Tibial nerve (tissue), 4 donors: ENCODE measurements around the gene OFD1. TPM values are rescaled to one million over a fixed set of nuclear protein-coding genes. Genes with fewer than 3 reads are reported as not detected.

ENCODE experiments used
- DNase-seq, 2 donors: peaks; one replicate each; pipeline ENCODE4 v3.0.0-alpha.2; 2019; ENCODE audit warnings: low spot score in 2 of 2
- H3K27ac ChIP-seq, 4 donors: fragments of 200-600 bp; sonication (generic) in 3 of 4; one replicate each; pipeline ENCODE4 v1.5.1; 2017 to 2019; ENCODE audit warnings: mild to moderate bottlenecking in 1 of 4
- H3K27me3 ChIP-seq, 2 donors: fragments of 200-600 bp; sonication (generic) in 1 of 2; one replicate each; pipeline versions ENCODE4 v1.5.1 to v1.6.0; 2017 to 2019
- H3K36me3 ChIP-seq, 3 donors: fragments of 200-600 bp; sonication (generic); one replicate each; pipeline ENCODE4 v1.5.1; 2018 to 2019
- H3K4me1 ChIP-seq, 4 donors: fragments of 200-600 bp; sonication (generic) in 3 of 4; one replicate each; pipeline ENCODE4 v1.5.1; 2017 to 2019
- H3K4me3 ChIP-seq, 4 donors: fragments of 200-600 bp; sonication (generic) in 3 of 4; one replicate each; pipeline ENCODE4 v1.5.1; 2017 to 2019; ENCODE audit warnings: mild to moderate bottlenecking in 1 of 4, moderate library complexity in 1 of 4
- H3K9me3 ChIP-seq, 4 donors: fragments of 200-600 bp; sonication (generic) in 3 of 4; one replicate each; pipeline ENCODE4 v1.5.1; 2017 to 2019
- EP300 ChIP-seq, 2 donors: sonication (generic); formaldehyde crosslinking; IDR thresholded peaks; one replicate each; pipeline ENCODE4 v1.6.1; 2017; ENCODE audit warnings: antibody characterized with exemption in 2 of 2, mild to moderate bottlenecking in 1 of 2
- POLR2A ChIP-seq, 2 donors: fragments of 450-650 bp; IDR thresholded peaks; one replicate each; pipeline ENCODE4 v1.6.1; 2017; ENCODE audit warnings: antibody characterized with exemption in 2 of 2, mild to moderate bottlenecking in 2 of 2, moderate library complexity in 2 of 2
- WGBS, 2 donors: methylation state at CpG; one replicate each; pipeline ENCODE4 v1.1.5; 2018; 5-methylcytosine and 5-hydroxymethylcytosine counted together
- total RNA-seq, 4 donors: library from RNA; depleted of rRNA; stranded (reverse); fragments of >200 nt; gene quantifications; one replicate each; pipeline ENCODE4 v1.1.0, GENCODE V29; 2016
- TF ChIP-seq, protein P1 (sequence below), 5 experiments: fragments of 200-600 bp in 3 of 5; fragments of 450-650 bp in 2 of 5; sonication (generic) in 3 of 5; IDR thresholded peaks; one replicate each; pipeline ENCODE4 v1.5.1; 2016 to 2019; ENCODE audit warnings: antibody characterized with exemption in 5 of 5, mild to moderate bottlenecking in 3 of 5, moderate library complexity in 2 of 5

Gene OFD1
- total RNA-seq, 4 donors from 2014 or later = 14.7 to 38.1 (median 31.3) TPM

GRCh38 chrX:13816176-13816575 lies 81.6 kb downstream of the OFD1 start:
- H3K36me3 ChIP-seq = no peaks in the 10 kb centered on the region
- H3K4me3 ChIP-seq = peak overlapping the region; percentile 18 to 41 (median 24)
- H3K9me3 ChIP-seq = no peaks in the 10 kb centered on the region
- 44 to 74% methylated on average over 6 of the region's 6 CpGs for WGBS, 2 donors
- TF ChIP-seq EP300 (IDR thresholded peaks at IDR 0.05) (no peak), POLR2A (IDR thresholded peaks at IDR 0.05) (no peak)
- TF ChIP-seq, protein P1, sequence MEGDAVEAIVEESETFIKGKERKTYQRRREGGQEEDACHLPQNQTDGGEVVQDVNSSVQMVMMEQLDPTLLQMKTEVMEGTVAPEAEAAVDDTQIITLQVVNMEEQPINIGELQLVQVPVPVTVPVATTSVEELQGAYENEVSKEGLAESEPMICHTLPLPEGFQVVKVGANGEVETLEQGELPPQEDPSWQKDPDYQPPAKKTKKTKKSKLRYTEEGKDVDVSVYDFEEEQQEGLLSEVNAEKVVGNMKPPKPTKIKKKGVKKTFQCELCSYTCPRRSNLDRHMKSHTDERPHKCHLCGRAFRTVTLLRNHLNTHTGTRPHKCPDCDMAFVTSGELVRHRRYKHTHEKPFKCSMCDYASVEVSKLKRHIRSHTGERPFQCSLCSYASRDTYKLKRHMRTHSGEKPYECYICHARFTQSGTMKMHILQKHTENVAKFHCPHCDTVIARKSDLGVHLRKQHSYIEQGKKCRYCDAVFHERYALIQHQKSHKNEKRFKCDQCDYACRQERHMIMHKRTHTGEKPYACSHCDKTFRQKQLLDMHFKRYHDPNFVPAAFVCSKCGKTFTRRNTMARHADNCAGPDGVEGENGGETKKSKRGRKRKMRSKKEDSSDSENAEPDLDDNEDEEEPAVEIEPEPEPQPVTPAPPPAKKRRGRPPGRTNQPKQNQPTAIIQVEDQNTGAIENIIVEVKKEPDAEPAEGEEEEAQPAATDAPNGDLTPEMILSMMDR (IDR thresholded peaks at IDR 0.05) = no peak
- DNase-seq = no peak
- H3K27ac ChIP-seq = peak overlapping the region; percentile 53 to 82 (median 66)
- no peaks in the 10 kb centered on the region for H3K4me1 ChIP-seq
- peaks cover 0 to 13% of the 10 kb centered on the region in 2 donors for H3K27me3 ChIP-seq

GRCh38 chrX:13816643-13817627 lies 82.4 kb downstream of the OFD1 start, which contains the start of gene GPM6B:
Gene GPM6B, minus strand, starts transcription at chrX:13817093. Its CDS starts 189 bp downstream, at chrX:13816904.
- Histone ChIP-seq H3K4me1 (no peaks in the 10 kb centered on the region), H3K9me3 (no peaks in the 10 kb centered on the region), H3K36me3 (no peaks in the 10 kb centered on the region), H3K27ac (peak within 1 kb of the TSS; percentile 53 to 82 (median 66)), H3K27me3 (peaks cover 0 to 13% of the 10 kb centered on the region in 2 donors), H3K4me3 (peak within 1 kb of the TSS; percentile 18 to 41 (median 24))
- TF ChIP-seq EP300 (IDR thresholded peaks at IDR 0.05) (peak in 1 of 2 donors; percentile 71), POLR2A (IDR thresholded peaks at IDR 0.05) (peak in 1 of 2 donors; percentile 34)
- TF ChIP-seq, protein P1 (IDR thresholded peaks at IDR 0.05) = no peak
- WGBS, 2 donors = 30 to 37% methylated on average over 19 of the region's 19 CpGs
- DNase-seq = no peak

Other genes starting within 250 kb of the OFD1 start
- gene EGFL6, start 165.1 kb upstream of the OFD1 start, total RNA-seq = not detected
- 1 to 10 TPM; 2.9 to 6.1 (median 5.0) TPM for gene TCEANC, start 81.6 kb upstream of the OFD1 start, total RNA-seq
- gene RAB9A, start 45.6 kb upstream of the OFD1 start, total RNA-seq = 10 to 100 TPM; 20.1 to 69.5 (median 24.9) TPM
- gene TRAPPC2, start 128 bp upstream of the OFD1 start, total RNA-seq = 10 to 100 TPM in 3 of 4 donors, 1 to 10 TPM in 1; 9.0 to 13.8 (median 11.6) TPM
- gene GPM6B, start 82.3 kb downstream of the OFD1 start, total RNA-seq = 100 to 1,000 TPM; 199 to 408 (median 299) TPM